H1 (cell line): ENCODE measurements around the gene KLHL26. TPM values are rescaled to one million over a fixed set of nuclear protein-coding genes. Genes with fewer than 3 reads are reported as not detected.

Experiments used
- CTCF ChIA-PET: fragments of 300-600 bp; sonication (Branson Sonifier 250); formaldehyde crosslinking; loops from one replicate; lab custom pipeline; 2021; ENCODE audit not compliant: partially characterized antibody; lab: Charles Lee
- POLR2A ChIA-PET: fragments of 300-600 bp; sonication (Branson Sonifier 250); formaldehyde crosslinking; loops from one replicate; lab custom pipeline; 2021; ENCODE audit warnings: inconsistent platforms; ENCODE audit not compliant: partially characterized antibody; lab: Charles Lee
- DNase-seq, 2 experiments: peaks; one replicate each; pipeline versions ENCODE4 v3.0.0 to v3.0.0-alpha.2; 2010 to 2022; ENCODE audit warnings: low spot score in 2 of 2, low read depth in 1 of 2, mixed read lengths in 1 of 2
- FAIRE-seq: peaks from 2 replicates; lab custom pipeline; 2011; peaks lifted over from hg19 to GRCh38; lab: Jason Lieb, UNC
- H2AFZ ChIP-seq: 2 replicates; pipeline ENCODE4 v1.8.1; 2012; ENCODE audit warnings: low read length, inconsistent platforms
- H2AK5ac ChIP-seq: 2 replicates; pipeline ENCODE4 v1.6.1; 2013; ENCODE audit warnings: low read depth, low read length
- H2BK120ac ChIP-seq: replicated peaks from 2 replicates; pipeline ENCODE3; 2013; ENCODE audit warnings: low read depth, low read length, inconsistent platforms
- H2BK12ac ChIP-seq: 2 replicates; pipeline ENCODE4 v1.6.1; 2013; ENCODE audit warnings: low read depth, low read length
- H2BK15ac ChIP-seq: 2 replicates; pipeline ENCODE4 v1.6.1; 2013; ENCODE audit warnings: low read length
- H2BK20ac ChIP-seq: 2 replicates; pipeline ENCODE4 v1.6.1; 2013; ENCODE audit warnings: low read length
- H2BK5ac ChIP-seq: 2 replicates; pipeline ENCODE4 v1.6.1; 2013; ENCODE audit warnings: low read depth, low read length
- H3K14ac ChIP-seq: 2 replicates; pipeline ENCODE4 v1.6.1; 2013; ENCODE audit warnings: inconsistent platforms; ENCODE audit not compliant: insufficient read length
- H3K18ac ChIP-seq: 2 replicates; pipeline ENCODE4 v1.6.1; 2013; ENCODE audit warnings: low read length; ENCODE audit errors: extremely low read depth
- H3K23ac ChIP-seq: 2 replicates; pipeline ENCODE4 v1.6.1; 2013; ENCODE audit warnings: inconsistent platforms; ENCODE audit not compliant: insufficient read length
- H3K23me2 ChIP-seq: 2 replicates; pipeline ENCODE4 v1.6.1; 2013; ENCODE audit warnings: low read depth, low read length
- H3K27ac ChIP-seq: 2 replicates; pipeline ENCODE4 v1.6.1; 2011; ENCODE audit warnings: low read depth, low read length, inconsistent platforms
- H3K27me3 ChIP-seq, 4 experiments: replicated peaks in 1 of 4; 1 replicate in 1 of 4; 2 replicates in 3 of 4; pipeline versions ENCODE4 v1.6.1 to v1.8.1; 2011 to 2013; ENCODE audit warnings: low read length in 3 of 4, mild to moderate bottlenecking in 3 of 4, inconsistent platforms in 2 of 4, mixed read lengths in 2 of 4, moderate library complexity in 1 of 4; ENCODE audit not compliant: control insufficient read depth in 3 of 4, insufficient read depth in 3 of 4; ENCODE audit errors: extremely low read depth in 1 of 4
- H3K36me3 ChIP-seq, 4 experiments: 2 replicates each; pipeline versions ENCODE4 v1.6.1 to v1.8.1; 2011 to 2013; ENCODE audit warnings: mild to moderate bottlenecking in 4 of 4, low read length in 3 of 4, moderate library complexity in 2 of 4, control low read depth in 1 of 4, inconsistent platforms in 1 of 4; ENCODE audit not compliant: insufficient read depth in 4 of 4, control insufficient read depth in 2 of 4
- H3K4ac ChIP-seq: replicated peaks from 2 replicates; pipeline ENCODE3; 2013; ENCODE audit warnings: low read length, low read depth, mixed read lengths, inconsistent platforms; ENCODE audit not compliant: insufficient read length
- H3K4me1 ChIP-seq, 4 experiments: replicated peaks in 1 of 4; 1 replicate in 1 of 4; 2 replicates in 3 of 4; pipeline versions ENCODE4 v1.6.1 to v1.8.1; 2011 to 2013; ENCODE audit warnings: low read length in 3 of 4, inconsistent platforms in 2 of 4, mixed read lengths in 1 of 4; ENCODE audit not compliant: insufficient read depth in 4 of 4, control insufficient read depth in 3 of 4
- H3K4me2 ChIP-seq, 2 experiments: 2 replicates each; pipeline versions ENCODE4 v1.6.1 to v1.8.1; 2011 to 2013; ENCODE audit warnings: low read depth in 2 of 2, low read length in 2 of 2, control low read depth in 1 of 2, inconsistent platforms in 1 of 2, mild to moderate bottlenecking in 1 of 2; ENCODE audit not compliant: insufficient read depth in 1 of 2
- H3K4me3 ChIP-seq, 4 experiments: fragments of 200-600, 300-600 bp in 1 of 4; sonication (generic), shearing (Covaris generic), sonication (Bioruptor Twin) in 1 of 4; 2 replicates each; pipeline versions ENCODE4 v1.5.1 to v1.8.1; 2011 to 2016; ENCODE audit warnings: low read length in 4 of 4, low read depth in 3 of 4, control low read depth in 2 of 4, inconsistent platforms in 2 of 4, mild to moderate bottlenecking in 2 of 4, mixed read lengths in 1 of 4, moderate library complexity in 1 of 4; ENCODE audit not compliant: insufficient read depth in 2 of 4; ENCODE audit errors: extremely low read depth in 1 of 4
- H3K56ac ChIP-seq: replicated peaks from 2 replicates; pipeline ENCODE3; 2013; ENCODE audit warnings: low read depth, mild to moderate bottlenecking, mixed read lengths, low read length, inconsistent platforms; ENCODE audit not compliant: insufficient read length
- H3K79me1 ChIP-seq: 2 replicates; pipeline ENCODE4 v1.6.1; 2013; ENCODE audit warnings: low read depth, low read length, control low read depth
- H3K79me2 ChIP-seq, 2 experiments: 2 replicates each; pipeline versions ENCODE4 v1.6.1 to v1.8.1; 2012 to 2013; ENCODE audit warnings: low read length in 2 of 2, mild to moderate bottlenecking in 2 of 2, inconsistent platforms in 1 of 2; ENCODE audit not compliant: insufficient read depth in 2 of 2, control insufficient read depth in 1 of 2
- H3K9ac ChIP-seq, 4 experiments: replicated peaks in 1 of 4; 1 replicate in 1 of 4; 2 replicates in 3 of 4; pipeline versions ENCODE4 v1.6.1 to v1.8.1; 2011 to 2013; ENCODE audit warnings: low read depth in 3 of 4, low read length in 3 of 4, control low read depth in 2 of 4, mild to moderate bottlenecking in 2 of 4, moderate library complexity in 2 of 4, inconsistent platforms in 1 of 4; ENCODE audit errors: extremely low read depth in 1 of 4
- H3K9me3 ChIP-seq, 2 experiments: 2 replicates each; pipeline versions ENCODE4 v1.6.1 to v1.8.1; 2012 to 2013; ENCODE audit warnings: mild to moderate bottlenecking in 2 of 2, moderate library complexity in 2 of 2, control low read depth in 1 of 2, inconsistent platforms in 1 of 2, low read depth in 1 of 2, low read length in 1 of 2, mixed read lengths in 1 of 2; ENCODE audit not compliant: insufficient read depth in 2 of 2
- H4K20me1 ChIP-seq, 2 experiments: replicated peaks in 1 of 2; 2 replicates each; pipeline versions ENCODE3 to v1.8.1; 2011 to 2013; ENCODE audit warnings: inconsistent platforms in 2 of 2, low read length in 2 of 2, mild to moderate bottlenecking in 1 of 2; ENCODE audit not compliant: insufficient read depth in 2 of 2, control insufficient read depth in 1 of 2
- H4K5ac ChIP-seq: 2 replicates; pipeline ENCODE4 v1.6.1; 2013; ENCODE audit warnings: low read length, low read depth, mixed read lengths, inconsistent platforms; ENCODE audit not compliant: insufficient read length
- H4K8ac ChIP-seq: 2 replicates; pipeline ENCODE4 v1.8.0; 2013; ENCODE audit warnings: mild to moderate bottlenecking, moderate library complexity, low read length, inconsistent platforms; ENCODE audit not compliant: insufficient read depth; ENCODE audit errors: extremely low read depth
- H4K91ac ChIP-seq: replicated peaks from 2 replicates; pipeline ENCODE3; 2013; ENCODE audit warnings: low read length, mixed read lengths, inconsistent platforms; ENCODE audit not compliant: insufficient read length
- WGBS, 2 experiments: shearing (Covaris generic) in 1 of 2; methylation state at CpG; one replicate each; pipeline versions ENCODE4 v1.1.6 to v1.1.7; 2013 to 2015; ENCODE audit warnings: low lambda C conversion rate in 2 of 2, mixed read lengths in 2 of 2, inconsistent platforms in 1 of 2, low coverage in 1 of 2, missing lambda C conversion rate in 1 of 2; ENCODE audit not compliant: insufficient replicate concordance in 2 of 2, insufficient coverage in 1 of 2, insufficient read length in 1 of 2; ENCODE audit errors: extremely low coverage in 1 of 2, missing lambda C conversion rate in 1 of 2; 5-methylcytosine and 5-hydroxymethylcytosine counted together
- polyA plus RNA-seq, 7 experiments: library from polyadenylated mRNA; depleted of rRNA in 3 of 7; stranded (reverse) in 5 of 7; unstranded in 2 of 7; fragments of >200 nt in 5 of 7; fragments of 200-250 nt in 2 of 7; gene quantifications; 1 replicate in 5 of 7; 2 replicates in 1 of 7; 4 replicates in 1 of 7; pipeline versions ENCODE4 v1.2.1 to v1.2.3, GENCODE V29; 2011 to 2013; ENCODE audit warnings: missing spikeins in 2 of 7, mixed read lengths in 2 of 7
- total RNA-seq: library from RNA; stranded (reverse); fragmentation: NEBNext Ultra II Directional; extraction: Animal tissue kit (Norgen Biotek cat#: 25700); gene quantifications from 2 replicates; pipeline ENCODE4 v1.2.1, GENCODE V29; 2021
- TF ChIP-seq, protein P1 (sequence below): IDR thresholded peaks from 2 replicates; pipeline ENCODE4 v1.6.1; 2012; ENCODE audit warnings: inconsistent platforms

Gene KLHL26
- total and polyA plus RNA-seq, 2 of the 8 experiments (the other 6 are each of a cell fraction or from before 2014, with no cell fraction given), result 2.2 to 8.8 TPM

DNA sequence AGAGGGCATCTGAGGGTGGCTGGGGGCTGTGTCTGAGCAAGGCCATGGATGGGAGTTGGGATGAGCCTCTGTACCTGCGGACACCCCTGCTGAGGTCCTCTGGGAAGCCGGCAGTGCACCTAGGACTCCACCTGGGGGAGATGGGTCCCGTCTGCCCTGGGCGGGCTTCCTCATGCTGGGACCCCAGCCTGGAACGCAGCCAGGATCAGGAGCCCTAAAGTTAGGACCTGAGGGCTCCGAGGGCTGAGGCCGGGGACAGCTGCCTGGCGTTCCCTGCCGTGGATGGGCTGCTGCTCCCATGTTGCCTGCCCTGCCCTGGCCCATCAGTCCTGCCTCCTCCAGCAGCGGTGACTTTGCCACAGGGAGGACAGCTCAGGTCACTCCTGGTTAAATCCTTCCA lies 72.7 kb downstream of the KLHL26 start:
- DNase-seq (no peak), FAIRE-seq (no peak)
- Histone ChIP-seq H3K79me1 (peaks cover 6% of the 10 kb centered on the region), H4K8ac (peak overlapping the region; percentile 14; the same call in 1 of the 2 replicates), H2BK12ac (no peak overlapping the region), H4K5ac (no peak overlapping the region), H2BK120ac (no peak overlapping the region), H3K4me3 (no peak overlapping the region), H3K79me2 (peaks cover 0 to 11% of the 10 kb centered on the region in 2 experiments; a peak in 1 of 4 replicates), H3K36me3 (no peaks in the 10 kb centered on the region), H3K14ac (no peak overlapping the region), H2BK20ac (no peak overlapping the region), H3K56ac (no peak overlapping the region), H2AK5ac (peak overlapping the region; percentile 53; the same call in 1 of the 2 replicates), H3K18ac (no peak overlapping the region), H3K27me3 (no peaks in the 10 kb centered on the region), H3K9me3 (no peaks in the 10 kb centered on the region), H3K4me2 (no peak overlapping the region), H4K91ac (no peak overlapping the region), H4K20me1 (peaks cover 11 to 32% of the 10 kb centered on the region in 2 experiments), H3K4me1 (no peaks in the 10 kb centered on the region; a peak in 2 of 7 replicates), H3K4ac (no peak overlapping the region), H3K27ac (no peak overlapping the region), H2BK15ac (no peak overlapping the region), H2BK5ac (no peak overlapping the region), H2AFZ (no peak overlapping the region), H3K9ac (no peak overlapping the region), H3K23ac (no peak overlapping the region), H3K23me2 (no peaks in the 10 kb centered on the region)
- ChIA-PET CTCF (interaction anchor here (1.2 kb wide), 2 partner anchors 22 to 53 kb away, joined by 3 read pairs; no protein-coding TSS in a partner anchor), POLR2A (interaction anchor here (0.9 kb wide), 1 partner anchor 62 kb away, joined by 3 read pairs; no protein-coding TSS in a partner anchor)
- WGBS, 2 experiments, result 94% methylated on average over 6 of the region's 10 CpGs; no CpG with 5 or more reads in 1 of the 2 experiments
- TF ChIP-seq, protein P1, sequence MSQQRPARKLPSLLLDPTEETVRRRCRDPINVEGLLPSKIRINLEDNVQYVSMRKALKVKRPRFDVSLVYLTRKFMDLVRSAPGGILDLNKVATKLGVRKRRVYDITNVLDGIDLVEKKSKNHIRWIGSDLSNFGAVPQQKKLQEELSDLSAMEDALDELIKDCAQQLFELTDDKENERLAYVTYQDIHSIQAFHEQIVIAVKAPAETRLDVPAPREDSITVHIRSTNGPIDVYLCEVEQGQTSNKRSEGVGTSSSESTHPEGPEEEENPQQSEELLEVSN, result no peak
